Testis (tissue), 2 donors: ENCODE measurements around the gene PEF1.

Experiments used
- CTCF ChIP-seq, 3 experiments: fragments of 450-650 bp in 2 of 3; fragments of 200-600 bp in 1 of 3; sonication (generic) in 1 of 3; IDR thresholded peaks; one replicate each; pipeline ENCODE4 v1.5.1; 2016 to 2019; ENCODE audit warnings: antibody characterized with exemption in 3 of 3, mild to moderate bottlenecking in 2 of 3, moderate library complexity in 1 of 3
- POLR2A ChIP-seq: fragments of 450-650 bp; IDR thresholded peaks from one replicate; pipeline ENCODE4 v1.6.1; 2017; ENCODE audit warnings: antibody characterized with exemption, mild to moderate bottlenecking, moderate library complexity

DNA sequence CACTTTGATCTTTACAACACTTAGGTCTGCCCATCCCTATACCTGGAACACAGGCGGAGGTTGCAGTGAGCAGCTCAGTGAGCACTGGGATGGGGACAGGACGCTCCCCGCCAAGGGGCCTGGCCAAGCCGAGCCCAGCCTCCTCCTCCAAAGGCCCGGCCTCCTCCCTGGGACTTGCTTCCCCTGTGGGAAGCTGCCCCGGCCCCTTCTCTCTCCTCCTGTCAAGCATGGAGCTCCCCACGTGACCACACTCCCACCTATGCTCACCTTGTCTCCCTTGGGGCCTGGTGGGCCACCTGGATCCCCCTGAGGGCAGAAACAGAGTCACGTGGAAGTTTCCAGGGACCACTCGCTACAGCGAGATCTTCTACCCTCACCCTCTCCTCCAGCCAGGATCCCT is 46.2 kb upstream of the PEF1 start:
- TF ChIP-seq POLR2A (no peak), CTCF (IDR thresholded peaks at IDR 0.05) (no peak)
